NT2/D1 (cell line): Measurements from ENCODE around the gene PPP6R1.

ENCODE experiments used
- YY1 ChIP-seq: IDR thresholded peaks from 2 replicates; pipeline ENCODE4 v1.6.1; 2011; ENCODE audit not compliant: insufficient read length, insufficient read depth
- ZNF274 ChIP-seq: IDR thresholded peaks from 2 replicates; pipeline ENCODE4 v1.6.1; 2011; ENCODE audit warnings: mild to moderate bottlenecking, low read depth, low read length

DNA sequence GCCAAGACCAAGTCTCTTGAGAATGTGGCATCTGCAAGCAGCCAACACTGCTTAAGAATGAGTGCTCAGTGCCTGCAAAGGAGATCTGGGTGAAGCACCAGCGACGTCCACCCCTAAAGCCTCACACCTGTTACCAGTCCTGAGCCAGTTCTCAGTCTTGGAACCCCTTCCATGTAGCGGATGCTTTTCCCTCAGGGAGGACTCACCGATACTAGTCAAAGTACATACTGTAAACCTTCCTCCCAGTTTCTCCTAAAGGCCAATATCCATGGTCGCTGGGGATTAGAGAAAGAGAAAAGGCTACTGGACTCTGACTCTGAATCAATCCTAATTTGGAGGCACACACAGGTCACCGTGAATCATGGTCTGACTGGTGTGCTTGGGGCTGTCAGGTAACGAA is 45.3 kb downstream of the PPP6R1 start:
- no peak for TF ChIP-seq ZNF274
- TF ChIP-seq YY1: no peak
